ENCODE data around the gene PILRA. TPM values are rescaled to one million over a fixed set of nuclear protein-coding genes. Genes with fewer than 3 reads are reported as not detected.
A peak's percentile ranks its signal among the peaks of the same experiment; 100 is the strongest.

Gene PILRA
- total RNA-seq, 1 experiment from 2014 or later, result 0.68 TPM

GRCh38 chr7:100430493-100431285, 57.4 kb downstream of the PILRA start:
- TF ChIP-seq CTCF (IDR thresholded peaks at IDR 0.05; ENCODE audit: insufficient read depth in 1 of 2, low read depth in 1 of 2, low read length in 1 of 2, severe bottlenecking in 1 of 2, unreplicated experiment in 1 of 2), result no peak
- H3K4me1 Mint-ChIP-seq (ENCODE audit: low read depth, unreplicated experiment), result peaks cover 23% of the 10 kb centered on the region
- Histone ChIP-seq H3K9me3 (no peaks in the 10 kb centered on the region), H3K4me1 (0 out of 2 replicates have a peak, but pooled peaks cover 10% of the 10 kb centered on the region), H3K27me3 (replicated peaks; ENCODE audit: control insufficient read depth, insufficient read depth, low read length) (no peaks in the 10 kb centered on the region), H3K4me3 (ENCODE audit: low read depth, low read length) (peak overlapping the region; percentile 88), H3K36me3 (ENCODE audit: control insufficient read depth, insufficient read depth, low read length) (no peaks in the 10 kb centered on the region; the same call in 1 of the 2 replicates)
- POLR2A ChIA-PET, result interaction anchor here (0.6 to 2.3 kb wide), 3 partner anchors 155 to 460 kb away, joined by 3 to 24 read pairs (median 3); partner anchors contain the start of genes FBXO24 and LRCH4
- H3K4me3 Mint-ChIP-seq (ENCODE audit: unreplicated experiment), result peak overlapping the region; percentile 89
- peaks cover 4% of the 10 kb centered on the region for H3K27me3 Mint-ChIP-seq (ENCODE audit: insufficient read depth, unreplicated experiment)
- CTCF ChIA-PET, result interaction anchor here (1.1 to 1.8 kb wide), 2 partner anchors 20 to 421 kb away, joined by 3 to 6 read pairs; partner anchors contain the start of gene SLC12A9
- DNase-seq, result no peak
- H3K36me3 Mint-ChIP-seq (ENCODE audit: insufficient read depth, unreplicated experiment), result peaks cover 69% of the 10 kb centered on the region
- no TSS peak for BruUV-seq (replicated peaks)
- H3K9me3 Mint-ChIP-seq (ENCODE audit: unreplicated experiment), result no peaks in the 10 kb centered on the region
- intact Hi-C loops (cut with micrococcal nuclease; ENCODE audit: unreplicated experiment), result no loop called here
- no peak overlapping the region for H3K27ac Mint-ChIP-seq (ENCODE audit: unreplicated experiment)

- no peak overlapping the region for H3K4me3 ChIP-seq (ENCODE audit: low read depth, low read length)
- H3K4me3 Mint-ChIP-seq (ENCODE audit: unreplicated experiment), result peak overlapping the region; percentile 89
Measured at GRCh38 chr7:100431286-100431735, 58.0 kb downstream of the PILRA start.

More at GRCh38 chr7:100431286-100431735, 58.0 kb downstream of the PILRA start:
- no peak for TF ChIP-seq CTCF (IDR thresholded peaks at IDR 0.05; ENCODE audit: insufficient read depth in 1 of 2, low read depth in 1 of 2, low read length in 1 of 2, severe bottlenecking in 1 of 2, unreplicated experiment in 1 of 2)
- no TSS peak for BruUV-seq (replicated peaks)
- no peaks in the 10 kb centered on the region for H3K9me3 ChIP-seq
- H3K36me3 Mint-ChIP-seq (ENCODE audit: insufficient read depth, unreplicated experiment), result peaks cover 75% of the 10 kb centered on the region
- no peaks in the 10 kb centered on the region for H3K9me3 Mint-ChIP-seq (ENCODE audit: unreplicated experiment)
- intact Hi-C loops (cut with micrococcal nuclease; ENCODE audit: unreplicated experiment), result no loop called here
- peaks cover 23% of the 10 kb centered on the region for H3K4me1 Mint-ChIP-seq (ENCODE audit: low read depth, unreplicated experiment)
- H3K27ac Mint-ChIP-seq (ENCODE audit: unreplicated experiment), result peak overlapping the region; percentile 71
- peaks cover 4% of the 10 kb centered on the region for H3K27me3 Mint-ChIP-seq (ENCODE audit: insufficient read depth, unreplicated experiment)
- no peaks in the 10 kb centered on the region; the same call in 1 of the 2 replicates for H3K36me3 ChIP-seq (ENCODE audit: control insufficient read depth, insufficient read depth, low read length)
- ChIA-PET POLR2A (no interaction called here), CTCF (no interaction called here)
- H3K27me3 ChIP-seq (replicated peaks; ENCODE audit: control insufficient read depth, insufficient read depth, low read length), result no peaks in the 10 kb centered on the region
- DNase-seq, result no peak
- 0 out of 2 replicates have a peak, but pooled peaks cover 10% of the 10 kb centered on the region for H3K4me1 ChIP-seq
